Breast epithelium (tissue), 3 donors: ENCODE data around the gene TTPAL.

Experiments used
- CTCF ChIP-seq, 3 donors: fragments of 450-650 bp; IDR thresholded peaks; one replicate each; pipeline ENCODE4 v1.5.1; 2016 to 2017; ENCODE audit warnings: antibody characterized with exemption in 3 of 3, mild to moderate bottlenecking in 3 of 3, moderate library complexity in 3 of 3
- POLR2A ChIP-seq: fragments of 450-650 bp; IDR thresholded peaks from one replicate; pipeline ENCODE4 v1.6.1; 2016; ENCODE audit warnings: antibody characterized with exemption, mild to moderate bottlenecking, moderate library complexity
- POLR2AphosphoS5 ChIP-seq, 3 donors: sonication (generic); formaldehyde crosslinking; IDR thresholded peaks; one replicate each; pipeline ENCODE4 v1.6.1; 2017; ENCODE audit warnings: antibody characterized with exemption in 3 of 3

DNA sequence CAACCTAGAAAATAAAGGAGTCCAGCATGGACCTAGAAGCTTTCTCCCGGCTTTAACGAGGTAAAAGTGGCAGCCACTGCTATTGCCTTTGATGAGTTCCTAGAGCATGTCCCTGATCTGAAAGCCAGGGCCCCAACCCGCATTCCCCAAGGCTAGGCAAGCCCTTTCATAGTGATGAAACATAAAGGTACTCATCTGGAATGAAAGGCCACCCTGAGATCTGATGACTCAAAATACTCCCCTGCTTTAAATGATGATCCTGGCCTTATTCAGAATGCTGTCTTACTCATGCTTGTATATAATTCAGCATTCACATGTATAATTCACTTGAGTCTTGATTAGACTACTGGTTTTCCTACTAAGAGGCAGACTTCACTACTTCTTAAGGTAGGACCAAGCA lies 21.3 kb downstream of the TTPAL start:
- TF ChIP-seq POLR2AphosphoS5 (IDR thresholded peaks at IDR 0.05) (no peak), CTCF (IDR thresholded peaks at IDR 0.05) (no peak), POLR2A (no peak)
